SK-N-MC (cell line): ENCODE data around the gene LMOD1.

Source experiments
- EZH2 ChIP-seq: fragments of 200-600 bp; sonication (generic); IDR thresholded peaks from one replicate; pipeline ENCODE4 v1.6.1; 2017; ENCODE audit warnings: antibody characterized with exemption
- FOXP2 ChIP-seq: optimal IDR thresholded peaks from 2 replicates; pipeline ENCODE3; 2011; ENCODE audit warnings: mild to moderate bottlenecking, moderate library complexity; ENCODE audit not compliant: insufficient read depth; ENCODE audit errors: extremely low read length, control extremely low read depth
- POLR2AphosphoS5 ChIP-seq: IDR thresholded peaks from 2 replicates; pipeline ENCODE4 v1.6.1; 2012; ENCODE audit warnings: mild to moderate bottlenecking, low read depth, low read length, borderline replicate concordance

- TF ChIP-seq EZH2 (no peak), POLR2AphosphoS5 (no peak), FOXP2 (no peak)
Observed at GRCh38 chr1:201883786-201884185, 62.6 kb downstream of the LMOD1 start.
